Measurements from ENCODE around the gene TIGD1.
"Not testable (repeated sequence)": the region's sequence is repeated elsewhere in the genome, so short reads cannot be mapped to it uniquely, and the experiment has no call there.

Gene TIGD1

GRCh38 chr2:232573771-232574435 lies 23.5 kb upstream of the TIGD1 start:
- TF ChIP-seq, protein P1, sequence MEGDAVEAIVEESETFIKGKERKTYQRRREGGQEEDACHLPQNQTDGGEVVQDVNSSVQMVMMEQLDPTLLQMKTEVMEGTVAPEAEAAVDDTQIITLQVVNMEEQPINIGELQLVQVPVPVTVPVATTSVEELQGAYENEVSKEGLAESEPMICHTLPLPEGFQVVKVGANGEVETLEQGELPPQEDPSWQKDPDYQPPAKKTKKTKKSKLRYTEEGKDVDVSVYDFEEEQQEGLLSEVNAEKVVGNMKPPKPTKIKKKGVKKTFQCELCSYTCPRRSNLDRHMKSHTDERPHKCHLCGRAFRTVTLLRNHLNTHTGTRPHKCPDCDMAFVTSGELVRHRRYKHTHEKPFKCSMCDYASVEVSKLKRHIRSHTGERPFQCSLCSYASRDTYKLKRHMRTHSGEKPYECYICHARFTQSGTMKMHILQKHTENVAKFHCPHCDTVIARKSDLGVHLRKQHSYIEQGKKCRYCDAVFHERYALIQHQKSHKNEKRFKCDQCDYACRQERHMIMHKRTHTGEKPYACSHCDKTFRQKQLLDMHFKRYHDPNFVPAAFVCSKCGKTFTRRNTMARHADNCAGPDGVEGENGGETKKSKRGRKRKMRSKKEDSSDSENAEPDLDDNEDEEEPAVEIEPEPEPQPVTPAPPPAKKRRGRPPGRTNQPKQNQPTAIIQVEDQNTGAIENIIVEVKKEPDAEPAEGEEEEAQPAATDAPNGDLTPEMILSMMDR (IDR thresholded peaks at IDR 0.05; ENCODE audit: borderline replicate concordance, control extremely low read depth, extremely low read depth, insufficient read depth, missing control alignments) = no peak
- in situ Hi-C loops (cut with MboI; ENCODE audit: low sequenced_read_pairs, unreplicated experiment) = no loop called here
- DNase-seq (ENCODE audit: low spot score) = no peak

GRCh38 chr2:232573042-232573441 lies 22.7 kb upstream of the TIGD1 start:
- TF ChIP-seq, protein P1 (IDR thresholded peaks at IDR 0.05; ENCODE audit: borderline replicate concordance, control extremely low read depth, extremely low read depth, insufficient read depth, missing control alignments) = no peak
- no peak for DNase-seq (ENCODE audit: low spot score)
- in situ Hi-C loops (cut with MboI; ENCODE audit: low sequenced_read_pairs, unreplicated experiment) = no loop called here

DNA sequence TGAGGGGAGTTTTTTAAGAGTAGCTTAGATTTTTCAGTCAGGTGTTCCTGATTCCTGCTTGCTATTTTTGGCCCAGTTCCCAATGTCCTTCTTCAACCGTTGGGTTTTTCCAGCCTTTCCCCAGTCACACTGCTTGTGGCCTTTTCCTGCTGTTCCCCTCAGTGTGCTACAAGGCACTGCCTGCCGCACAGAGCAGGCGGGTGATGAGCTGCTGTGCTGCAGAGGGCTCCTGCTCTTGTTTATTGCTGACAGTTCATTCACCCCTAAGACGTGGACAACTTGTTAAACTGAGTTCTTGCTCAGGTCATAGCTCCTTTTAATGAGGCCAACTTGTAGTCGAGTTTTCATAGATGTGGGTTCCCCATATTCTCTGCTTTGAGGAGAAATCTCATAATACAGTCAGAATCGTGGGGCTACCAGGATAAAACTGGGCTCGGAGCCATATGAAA lies 20.7 kb upstream of the TIGD1 start:
- in situ Hi-C loops (cut with MboI; ENCODE audit: low sequenced_read_pairs, unreplicated experiment) = no loop called here
- DNase-seq (ENCODE audit: low spot score) = no peak
- TF ChIP-seq, protein P1 (IDR thresholded peaks at IDR 0.05; ENCODE audit: borderline replicate concordance, control extremely low read depth, extremely low read depth, insufficient read depth, missing control alignments) = no peak

GRCh38 chr2:232570481-232570880 lies 20.1 kb upstream of the TIGD1 start:
- in situ Hi-C loops (cut with MboI; ENCODE audit: low sequenced_read_pairs, unreplicated experiment); DNase-seq (ENCODE audit: low spot score): not testable (repeated sequence)

DNA sequence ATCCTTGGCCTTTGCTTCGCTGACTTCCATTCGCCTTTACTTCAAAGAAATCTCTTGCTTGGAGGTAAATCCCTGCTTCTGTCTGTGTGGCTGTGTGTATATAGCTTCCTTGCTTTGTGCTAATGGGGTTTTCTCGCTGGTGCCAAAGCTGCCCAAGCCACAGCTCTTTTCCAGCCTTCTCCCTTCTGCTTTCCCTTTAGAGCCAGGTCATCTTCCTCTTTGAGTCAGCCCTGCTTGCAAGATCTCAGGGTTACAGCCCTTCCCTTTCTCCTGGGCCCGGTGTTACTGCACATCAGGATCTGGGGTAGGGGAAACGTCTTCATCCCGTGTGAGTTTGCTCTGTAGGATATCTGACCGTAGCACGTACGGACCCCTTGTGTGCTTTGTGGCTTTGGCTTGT lies 19.2 kb upstream of the TIGD1 start:
- DNase-seq (ENCODE audit: low spot score) = no peak
- TF ChIP-seq, protein P1 (IDR thresholded peaks at IDR 0.05; ENCODE audit: borderline replicate concordance, control extremely low read depth, extremely low read depth, insufficient read depth, missing control alignments) = no peak
- in situ Hi-C loops (cut with MboI; ENCODE audit: low sequenced_read_pairs, unreplicated experiment) = no loop called here

- DNase-seq (ENCODE audit: low spot score) = no peak
- TF ChIP-seq, protein P1 (IDR thresholded peaks at IDR 0.05; ENCODE audit: borderline replicate concordance, control extremely low read depth, extremely low read depth, insufficient read depth, missing control alignments) = no peak
- in situ Hi-C loops (cut with MboI; ENCODE audit: low sequenced_read_pairs, unreplicated experiment) = no loop called here
Measured at GRCh38 chr2:232568161-232568560, 17.8 kb upstream of the TIGD1 start.

DNA sequence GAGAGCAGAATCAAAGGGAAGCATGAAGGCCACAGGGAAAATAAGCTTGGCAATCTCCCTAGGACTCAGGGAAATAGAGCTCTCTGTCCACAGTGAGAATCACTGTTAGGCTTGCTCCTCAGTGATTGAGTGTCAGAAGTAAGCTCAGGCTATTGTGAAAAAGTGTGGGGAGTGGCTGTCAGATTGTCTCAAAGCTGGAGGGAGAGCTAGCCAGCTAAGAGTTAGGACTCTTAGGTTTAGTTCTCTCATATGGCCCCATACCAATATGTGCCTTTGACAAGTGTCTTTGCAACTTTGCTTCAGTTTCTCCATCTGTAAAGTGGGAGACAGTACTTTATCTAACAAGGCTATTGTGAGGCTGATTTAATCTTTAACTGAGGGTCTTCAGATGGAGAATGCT lies 17.4 kb upstream of the TIGD1 start:
- TF ChIP-seq, protein P1 (IDR thresholded peaks at IDR 0.05; ENCODE audit: borderline replicate concordance, control extremely low read depth, extremely low read depth, insufficient read depth, missing control alignments) = no peak
- DNase-seq (ENCODE audit: low spot score) = no peak
- in situ Hi-C loops (cut with MboI; ENCODE audit: low sequenced_read_pairs, unreplicated experiment) = no loop called here

Data from GM13976 (cell line).